ENCODE data around the gene TMEM132D.
A peak's percentile ranks its signal among the peaks of the same experiment; 100 is the strongest.
"Not testable (repeated sequence)": the region's sequence is repeated elsewhere in the genome, so short reads cannot be mapped to it uniquely, and the experiment has no call there.

The TMEM132D gene

DNA sequence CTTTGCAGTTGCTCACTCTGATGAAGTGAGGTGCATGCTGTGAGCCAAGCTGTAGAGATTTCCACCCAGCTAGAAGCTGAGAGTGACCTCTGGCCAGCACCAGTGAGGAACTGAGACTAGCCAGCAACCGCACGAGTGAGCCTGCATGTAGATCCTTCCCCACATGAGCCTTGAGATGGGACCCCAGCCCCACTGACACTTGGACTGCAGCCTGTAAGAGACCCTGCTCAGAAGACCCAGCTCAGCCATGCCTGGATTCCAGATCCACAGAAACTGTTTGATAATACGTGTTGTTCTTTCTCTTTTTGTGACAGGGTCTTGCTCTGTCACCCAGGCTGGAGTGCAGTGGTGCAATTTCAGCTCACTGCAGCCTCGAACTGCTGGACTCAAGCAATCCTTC is 821.4 kb downstream of the TMEM132D start:
- no peak for DNase-seq

DNA sequence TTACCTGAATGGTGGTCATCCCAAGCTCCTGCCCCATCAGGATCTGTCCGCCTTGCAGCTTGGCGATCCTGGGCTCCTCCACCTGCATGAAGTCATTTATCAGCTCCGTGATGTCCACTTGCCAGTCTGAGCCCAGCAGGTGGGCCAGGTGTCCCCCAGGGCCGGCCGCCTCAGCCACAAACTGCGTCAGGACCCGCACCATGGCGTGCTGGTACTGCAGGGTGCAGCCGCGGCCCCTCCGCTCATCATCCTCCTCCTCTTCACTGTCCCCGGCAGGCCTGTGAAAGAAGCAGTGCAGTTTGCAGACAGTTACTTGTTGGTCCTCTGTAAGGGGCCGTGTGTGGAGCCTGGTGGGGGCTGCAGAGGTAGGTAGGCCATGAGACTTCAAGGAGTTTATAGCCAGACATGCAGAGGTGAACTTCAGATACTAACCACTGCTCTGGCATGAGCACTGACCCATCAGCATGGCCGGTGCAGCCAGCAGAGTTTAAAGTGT is 822.0 kb downstream of the TMEM132D start:
- DNase-seq = no peak

DNA sequence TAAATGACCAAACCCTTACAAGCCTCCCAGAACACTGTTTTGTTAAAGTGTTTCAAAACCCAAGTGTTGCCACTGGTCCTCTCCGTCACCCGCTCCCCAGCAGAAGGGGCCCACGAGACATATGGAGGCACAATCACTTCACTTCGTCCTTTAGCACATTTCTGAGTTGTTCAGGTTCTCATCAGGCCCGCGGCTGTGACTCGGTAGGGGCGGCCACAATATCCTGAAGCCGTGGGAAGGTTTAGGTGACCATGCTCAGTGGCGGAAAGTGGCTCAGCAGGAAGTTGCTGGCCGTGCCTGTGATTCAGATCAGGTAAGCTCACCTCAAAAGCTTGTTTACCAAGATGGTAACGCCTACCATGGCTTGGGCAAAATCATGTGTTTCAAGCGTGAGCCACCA is 823.0 kb downstream of the TMEM132D start:
- DNase-seq = no peak

DNA sequence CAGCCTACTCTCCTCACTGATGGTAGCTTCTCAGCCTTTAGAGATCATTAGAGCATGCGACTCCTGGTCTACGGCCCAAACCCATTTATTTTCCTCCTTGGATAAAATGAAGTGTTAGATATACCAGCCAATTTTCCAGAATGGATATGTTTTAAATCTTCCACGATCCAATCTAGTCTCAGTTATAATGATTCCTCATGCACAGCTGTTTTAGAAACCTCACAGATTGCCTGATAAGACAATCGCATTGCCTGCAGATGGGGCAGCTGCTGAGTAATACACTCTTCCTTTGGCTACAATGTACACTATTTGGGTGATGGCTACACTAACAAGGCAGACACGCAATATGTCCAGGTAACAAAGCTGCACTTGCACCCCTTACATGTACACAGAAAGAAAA is 823.4 kb downstream of the TMEM132D start:
- no peak for DNase-seq

DNA sequence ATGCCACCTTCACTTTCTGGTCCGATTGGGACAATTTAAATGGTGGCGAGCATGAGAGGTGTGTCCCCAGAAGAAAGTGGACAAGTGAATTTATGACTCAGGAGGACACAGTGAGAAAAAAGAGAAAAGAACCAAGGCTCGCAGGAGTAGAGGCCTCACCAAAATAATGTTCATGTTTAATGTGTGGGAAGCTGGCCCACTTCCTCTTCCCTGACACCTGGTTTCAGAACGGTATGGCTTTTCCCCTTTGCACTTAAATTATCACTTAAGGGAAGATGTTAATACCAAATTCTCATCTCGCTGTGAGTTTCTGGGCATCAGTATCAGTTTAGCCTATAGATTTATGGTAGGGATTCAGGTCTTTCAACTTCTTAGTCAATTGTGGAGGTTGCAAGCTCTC is 824.1 kb downstream of the TMEM132D start:
- no peak for DNase-seq

DNA sequence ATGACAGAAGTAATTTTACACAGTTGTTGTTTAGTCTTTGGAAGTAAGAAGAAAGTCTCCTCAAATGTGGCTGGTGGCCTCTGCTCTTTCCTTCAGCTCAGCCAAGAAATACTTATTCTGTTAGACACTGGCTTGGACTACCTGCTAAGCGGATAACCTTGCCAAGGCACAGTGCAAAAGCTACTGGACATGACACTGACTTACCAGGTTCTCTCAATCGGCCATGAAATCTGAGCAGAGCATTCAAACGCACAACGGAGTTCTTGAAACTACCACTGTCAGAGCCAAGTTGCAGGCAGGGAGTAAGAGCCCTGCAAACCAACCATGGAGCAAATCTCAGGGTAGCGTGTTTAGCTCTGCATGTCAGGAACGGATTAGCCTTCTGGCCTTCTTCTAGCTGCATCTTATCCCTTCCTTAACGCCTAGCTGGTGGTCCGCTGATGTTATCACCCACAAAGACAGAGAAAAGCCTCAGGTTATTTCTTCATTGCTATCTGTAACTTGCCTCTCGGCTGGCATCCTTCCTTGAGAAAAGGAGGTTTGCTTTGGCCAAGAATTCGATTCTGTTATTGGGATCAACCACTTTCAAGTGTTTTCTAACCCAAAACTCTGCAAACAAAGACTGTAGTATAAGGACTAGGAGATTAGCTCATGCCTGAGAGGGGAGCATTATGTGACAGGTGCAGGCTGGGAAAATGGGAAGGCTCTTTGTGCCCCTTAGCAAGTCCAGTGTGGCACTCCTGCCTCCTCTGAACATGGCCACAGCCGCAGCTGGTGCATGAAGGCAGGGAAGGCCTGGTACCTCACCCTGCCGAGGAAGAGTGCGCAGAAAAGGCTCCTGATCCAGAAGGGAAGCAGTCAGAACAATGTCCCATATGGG is 827.1 kb downstream of the TMEM132D start:
- DNase-seq = no peak

DNA sequence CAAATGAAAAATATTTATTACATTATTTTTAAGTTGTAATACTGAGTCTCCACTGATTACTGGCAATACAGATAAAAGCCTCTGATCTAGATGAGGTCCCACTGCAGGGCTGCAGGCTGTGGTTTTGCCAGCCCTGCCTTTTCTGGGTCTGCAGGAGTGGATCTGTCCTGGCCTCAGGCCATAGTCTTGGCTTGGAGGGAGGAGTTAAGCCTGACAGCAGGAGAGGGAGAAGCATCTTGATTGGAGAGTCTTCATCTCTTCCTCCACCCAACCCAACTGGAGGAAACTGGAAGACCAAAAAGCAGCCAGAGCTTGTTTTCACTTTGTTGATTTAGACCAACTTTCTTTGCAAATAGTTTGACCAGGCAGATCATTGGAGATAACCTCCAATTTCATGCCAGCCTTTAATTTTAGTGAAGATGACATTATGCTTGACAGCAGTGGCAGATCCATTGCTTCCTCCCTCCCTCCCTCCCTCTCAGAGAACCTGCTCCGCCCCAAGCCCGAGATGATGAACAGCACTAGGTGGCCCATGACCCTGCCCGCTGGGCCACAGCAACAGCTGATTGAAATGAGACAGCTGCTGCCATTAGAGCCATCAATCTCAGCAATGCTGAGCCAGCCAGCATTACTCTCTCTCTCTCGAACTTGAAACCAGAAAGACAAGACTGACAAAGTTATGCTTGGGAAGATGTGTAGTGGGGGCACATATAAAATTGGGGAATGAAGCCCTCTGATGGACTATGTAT is 828.2 kb downstream of the TMEM132D start:
- peak; percentile 30 for DNase-seq

DNA sequence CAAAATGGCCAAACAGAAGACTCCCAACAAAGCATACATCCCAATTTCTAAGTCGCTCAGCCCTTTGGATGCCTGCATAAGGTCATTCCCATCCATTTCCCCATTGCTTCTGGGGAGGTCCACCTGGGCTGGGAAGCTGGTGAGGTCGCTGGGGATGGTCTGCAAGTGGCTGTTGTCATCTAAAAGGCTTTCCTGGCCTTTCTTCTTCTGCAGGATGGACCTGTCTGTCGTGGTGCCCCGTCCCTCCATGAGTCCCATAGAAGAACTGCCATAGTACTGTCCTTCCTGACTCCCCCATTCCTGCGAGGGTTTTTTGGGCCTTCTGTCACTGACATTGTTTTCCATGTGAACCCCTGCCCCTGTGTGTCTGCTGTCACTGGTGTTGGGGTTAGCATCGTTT is 829.4 kb downstream of the TMEM132D start:
- no peak for DNase-seq

DNA sequence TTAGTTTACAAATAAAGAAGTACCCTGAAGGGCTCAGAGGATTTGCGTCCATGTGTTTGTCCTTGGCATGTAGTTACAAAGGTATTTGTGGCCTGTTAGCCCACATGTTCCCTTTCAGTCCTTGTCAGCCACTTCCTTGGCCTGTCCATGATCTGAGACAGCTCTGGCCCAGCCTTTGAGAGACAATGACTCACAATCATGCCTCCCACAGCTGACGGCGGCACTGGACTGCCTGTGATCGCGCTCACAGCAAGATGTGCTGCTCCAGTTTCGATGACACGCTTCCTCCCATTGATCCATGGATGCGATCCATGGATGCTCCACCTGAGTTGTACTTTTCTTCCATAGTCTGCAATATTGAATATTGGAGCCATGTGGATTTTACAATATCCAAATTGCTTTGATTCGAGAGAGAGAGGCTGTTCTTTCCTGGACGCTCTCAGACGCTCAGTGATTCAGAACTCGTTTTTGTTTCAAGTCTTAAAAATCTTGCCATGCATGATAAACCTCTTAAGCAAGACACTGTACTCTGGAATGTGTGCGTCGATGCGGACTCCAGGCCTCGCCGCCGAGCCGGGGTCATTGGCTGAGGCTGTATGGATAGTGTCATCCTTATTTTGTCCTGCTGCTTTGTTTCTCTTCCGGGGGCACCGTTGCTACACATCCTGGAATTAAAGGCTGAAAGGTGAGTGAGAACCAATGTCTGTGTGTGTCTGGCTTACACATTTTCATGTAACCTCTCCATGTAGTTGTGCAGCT is 830.5 kb downstream of the TMEM132D start:
- no peak for DNase-seq

DNA sequence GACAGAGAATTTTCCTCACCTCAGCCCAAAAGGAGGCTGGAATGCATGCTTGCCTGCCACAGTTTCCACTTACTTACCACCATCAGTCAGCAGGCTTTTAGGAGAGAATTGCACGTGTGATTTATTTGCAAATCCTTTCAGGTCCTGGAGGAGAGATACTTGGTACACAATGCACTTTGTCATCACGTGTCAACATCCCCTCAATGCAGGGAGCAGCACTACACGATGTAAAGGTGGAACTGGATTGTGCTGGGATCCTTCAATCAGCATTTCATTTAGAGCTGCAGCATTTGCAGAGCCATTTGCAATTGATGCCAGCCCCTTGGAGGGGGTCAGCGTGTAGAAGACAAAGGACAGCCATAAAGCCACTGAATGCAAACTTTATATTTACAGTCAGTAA is 832.5 kb downstream of the TMEM132D start:
- DNase-seq = no peak

DNA sequence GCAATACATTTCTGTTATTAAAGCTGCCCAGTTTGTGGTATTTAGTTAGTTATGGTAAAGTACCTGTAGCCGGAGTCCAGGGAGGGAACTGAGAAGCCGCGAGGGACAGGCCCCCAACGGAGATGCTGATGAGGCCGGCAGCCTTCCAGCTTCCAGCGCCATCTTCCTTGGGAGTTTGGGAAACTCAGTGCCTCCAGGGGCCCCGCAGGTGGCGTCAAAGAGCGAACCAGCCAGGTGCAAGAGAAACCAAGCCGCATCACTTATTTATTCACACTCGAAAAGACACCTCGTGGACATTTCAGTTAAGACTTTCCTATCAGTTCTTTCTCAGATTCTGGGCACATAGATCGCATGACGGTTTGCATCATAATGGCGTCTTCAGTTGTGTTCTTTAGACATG is 833.9 kb downstream of the TMEM132D start:
- DNase-seq = no peak

DNA sequence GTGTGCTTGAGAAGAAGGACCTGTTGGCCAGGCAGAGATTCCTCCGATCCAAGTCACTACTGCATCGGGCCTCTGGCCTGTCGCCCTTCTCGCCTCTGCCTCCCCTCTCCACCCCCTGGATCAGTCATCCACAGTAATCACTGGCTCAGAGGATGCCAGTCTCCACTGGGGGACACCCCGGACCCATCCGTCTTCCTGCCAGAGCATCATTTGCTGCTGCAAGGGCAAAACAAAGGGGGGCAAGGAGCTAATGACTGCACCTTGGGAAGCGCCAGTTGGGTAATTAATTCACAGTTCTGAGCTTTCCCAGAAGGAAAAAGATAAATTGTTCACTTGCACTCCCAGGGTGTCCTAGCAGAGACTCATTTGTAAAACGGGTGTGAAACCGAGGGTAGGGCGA is 835.1 kb downstream of the TMEM132D start:
- DNase-seq = no peak

DNA sequence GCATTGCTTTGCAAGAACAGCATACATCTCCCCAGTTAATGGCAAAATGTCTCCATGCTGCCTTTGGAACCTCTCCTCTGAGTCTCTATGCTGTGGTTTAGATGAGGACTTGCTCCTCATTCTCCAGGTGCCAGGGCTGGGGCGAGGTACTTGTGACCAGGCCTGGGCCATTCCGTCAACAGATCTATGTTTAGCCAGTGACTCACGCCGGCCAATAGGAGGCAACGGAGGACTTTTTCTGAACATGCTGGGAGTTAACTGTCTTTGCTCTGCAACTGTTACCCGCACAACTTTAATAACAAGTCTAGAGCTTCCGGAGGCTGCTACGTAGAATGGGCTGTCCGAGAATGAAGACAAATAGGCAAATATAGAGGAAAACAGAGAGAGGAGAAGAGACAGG is 836.3 kb downstream of the TMEM132D start:
- DNase-seq = no peak

DNA sequence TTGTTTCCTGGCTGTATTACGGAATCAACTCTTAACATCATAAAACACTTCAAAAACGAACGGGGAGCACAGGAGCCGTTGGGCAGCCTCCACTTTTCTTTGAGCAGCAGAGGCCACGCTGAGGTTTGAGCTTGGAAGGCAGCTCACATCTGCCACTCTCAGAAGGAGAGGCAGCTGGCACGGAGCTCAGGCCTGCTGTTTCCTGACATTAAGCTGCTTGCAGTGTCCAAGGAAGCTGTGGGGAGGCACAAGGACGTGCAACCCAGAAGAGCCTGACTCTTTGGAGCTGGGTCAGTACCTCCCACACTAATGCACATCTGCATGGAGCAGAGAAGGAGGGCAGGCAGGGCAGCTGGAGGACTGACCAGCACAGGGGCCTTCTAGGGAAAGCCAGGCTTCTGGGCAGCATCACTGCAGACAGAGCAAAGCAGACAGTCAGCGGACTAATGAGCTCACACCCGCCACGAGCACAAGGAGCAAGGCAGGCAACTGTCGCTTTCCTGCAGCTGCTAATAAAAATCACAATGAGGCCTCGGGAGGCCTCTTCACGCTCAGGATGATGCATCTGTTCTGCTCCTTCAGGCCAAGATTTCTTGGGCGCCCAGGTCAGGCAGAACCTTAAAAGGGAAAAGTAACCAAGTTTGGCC is 839.5 kb downstream of the TMEM132D start:
- no peak for DNase-seq

DNA sequence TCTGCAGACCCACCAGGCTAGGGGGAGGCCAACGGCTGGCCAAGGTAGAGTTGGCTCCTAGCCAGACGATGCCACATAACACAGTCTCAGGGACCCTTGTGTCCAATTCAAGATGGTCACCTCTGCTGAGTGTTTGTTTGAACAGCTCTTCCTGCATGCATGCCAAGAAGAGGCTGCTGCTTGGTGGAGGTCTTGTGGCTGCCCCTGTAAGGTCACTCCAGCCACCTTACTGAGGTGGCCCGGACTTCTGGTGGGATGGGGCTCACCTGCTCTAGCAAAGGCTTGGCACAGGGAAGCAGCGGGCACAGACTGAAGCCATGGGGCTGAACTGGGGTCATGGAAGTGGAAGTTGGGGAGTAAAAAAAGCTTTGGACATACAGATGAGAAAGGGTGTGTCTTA is 840.2 kb downstream of the TMEM132D start:
- no peak for DNase-seq

DNA sequence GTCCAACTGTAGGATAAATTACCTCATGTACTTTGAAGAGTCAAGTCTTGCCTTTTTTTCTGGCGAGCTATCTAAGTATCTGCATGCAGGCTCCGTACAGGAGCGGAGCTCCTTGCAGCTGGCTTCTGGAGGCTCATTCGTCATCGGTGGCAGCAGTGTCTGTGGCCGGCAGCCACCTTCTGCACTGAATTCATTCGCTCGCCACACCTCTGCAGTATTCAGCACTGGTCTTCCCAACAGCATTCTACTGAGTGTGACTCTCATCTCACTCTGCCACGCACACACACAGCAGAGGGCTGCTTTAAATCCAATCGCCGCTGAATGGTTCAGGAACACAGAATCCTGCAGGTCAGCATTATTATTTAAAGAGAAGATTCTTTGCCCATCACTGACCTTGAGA is 850.6 kb downstream of the TMEM132D start:
- no peak for DNase-seq

DNA sequence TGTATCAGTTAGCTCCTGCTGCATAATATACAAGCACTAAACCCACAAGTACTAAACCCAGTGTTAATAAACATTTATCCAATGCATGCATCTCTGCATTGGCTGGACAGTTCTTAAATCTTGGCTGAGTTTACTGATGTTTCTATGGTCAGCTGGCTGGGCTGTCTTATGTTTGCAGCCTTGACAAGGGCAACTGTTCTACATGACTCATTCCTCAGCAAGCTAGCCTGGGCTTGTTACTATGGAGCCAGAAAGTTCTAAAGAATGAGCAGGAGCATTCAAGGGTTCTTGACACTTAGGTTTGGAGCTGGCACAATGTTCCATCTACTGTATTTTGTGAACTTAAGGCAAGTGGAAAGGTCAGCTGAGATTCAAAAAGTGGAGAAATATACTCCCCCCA is 851.5 kb downstream of the TMEM132D start:
- no peak for DNase-seq

DNA sequence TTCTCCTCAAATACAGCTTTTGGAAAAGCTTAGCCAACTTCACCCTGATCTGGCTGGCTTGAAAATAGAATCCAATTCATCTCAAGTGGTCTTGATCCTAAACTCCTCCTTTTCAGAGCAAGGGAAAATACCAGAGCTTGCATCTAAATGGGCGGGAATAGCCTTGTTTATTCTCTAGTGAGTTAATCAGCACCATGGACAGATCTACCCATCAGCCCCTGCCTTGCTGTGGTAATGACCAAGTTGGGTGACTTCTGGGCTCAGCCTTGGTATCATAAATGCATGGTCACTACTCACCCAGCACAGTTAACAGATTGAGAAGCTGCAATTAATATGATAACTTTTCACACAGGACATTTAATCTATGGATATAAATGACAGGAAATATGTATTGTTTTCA is 853.9 kb downstream of the TMEM132D start:
- DNase-seq = no peak

DNA sequence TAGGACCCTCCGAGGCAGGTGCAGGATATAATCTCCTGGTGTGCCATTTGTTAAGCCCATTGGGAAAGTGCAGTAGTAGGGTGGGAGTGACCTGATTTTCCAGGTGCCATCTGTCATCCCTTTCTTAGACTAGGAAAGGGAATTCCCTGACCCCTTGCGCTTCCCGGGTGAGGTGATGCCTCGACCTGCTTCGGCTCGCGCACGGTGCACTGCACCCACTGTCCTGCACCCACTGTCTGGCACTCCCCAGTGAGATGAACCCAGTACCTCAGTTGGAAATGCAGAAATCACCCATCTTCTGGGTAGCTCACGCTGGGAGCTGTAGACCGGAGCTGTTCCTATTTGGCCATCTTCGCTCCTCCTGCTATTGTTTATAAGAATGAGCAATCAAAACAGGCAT is 860.5 kb downstream of the TMEM132D start:
- DNase-seq = not testable (repeated sequence)

DNA sequence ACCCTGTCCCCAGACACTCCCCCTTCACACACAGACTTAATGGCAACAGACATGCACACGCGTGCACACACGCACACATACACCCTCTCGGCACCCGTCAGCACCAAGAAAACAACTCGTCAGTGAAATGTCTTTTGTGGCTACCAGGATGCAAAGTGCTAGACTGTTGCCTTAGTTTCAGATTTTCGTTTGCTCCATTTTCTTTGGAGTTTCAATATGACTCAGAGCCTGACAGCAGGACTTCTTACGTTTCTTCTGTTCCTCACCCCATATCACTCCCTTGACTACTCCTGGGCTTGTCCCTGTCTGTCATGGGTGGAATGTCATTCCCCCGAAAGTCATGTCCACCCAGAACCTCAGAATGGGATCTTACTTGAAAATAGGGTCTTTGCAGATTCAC is 867.7 kb downstream of the TMEM132D start:
- no peak for DNase-seq

DNA sequence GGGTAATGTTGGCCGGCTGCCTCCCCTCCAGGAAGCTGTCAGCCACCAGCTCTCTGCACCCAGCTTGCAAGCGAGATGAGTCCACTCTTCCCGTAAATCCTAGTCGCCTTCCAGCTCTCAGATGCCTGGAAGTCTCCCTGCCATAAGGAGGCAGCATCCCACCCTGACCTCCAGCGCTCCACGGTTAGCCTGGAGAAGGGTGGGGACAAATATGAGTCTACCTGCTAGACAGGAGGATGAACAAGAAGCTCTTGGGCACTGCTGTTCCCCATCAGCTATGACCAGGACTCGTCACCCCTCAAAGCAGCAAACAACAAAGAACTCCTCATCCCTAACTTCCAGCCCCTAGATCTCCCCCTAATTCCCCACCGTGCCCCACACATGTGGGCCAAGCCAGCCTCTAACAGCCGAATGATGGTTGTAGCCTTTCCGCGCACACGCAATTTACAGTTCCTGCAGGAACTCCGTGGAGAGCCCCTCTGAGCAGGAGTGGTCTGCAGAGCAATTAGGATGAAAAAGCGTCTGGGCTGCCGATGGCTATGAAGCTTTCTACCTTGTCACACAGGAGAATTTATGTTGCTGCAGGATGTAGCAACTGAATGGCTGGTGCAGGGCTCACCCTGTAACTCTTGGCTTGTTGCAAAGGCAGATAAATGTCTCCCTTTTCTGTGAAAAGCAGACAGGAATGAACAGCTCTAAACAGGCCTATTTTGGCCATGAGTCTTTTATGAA is 869.1 kb downstream of the TMEM132D start:
- DNase-seq = no peak

DNA sequence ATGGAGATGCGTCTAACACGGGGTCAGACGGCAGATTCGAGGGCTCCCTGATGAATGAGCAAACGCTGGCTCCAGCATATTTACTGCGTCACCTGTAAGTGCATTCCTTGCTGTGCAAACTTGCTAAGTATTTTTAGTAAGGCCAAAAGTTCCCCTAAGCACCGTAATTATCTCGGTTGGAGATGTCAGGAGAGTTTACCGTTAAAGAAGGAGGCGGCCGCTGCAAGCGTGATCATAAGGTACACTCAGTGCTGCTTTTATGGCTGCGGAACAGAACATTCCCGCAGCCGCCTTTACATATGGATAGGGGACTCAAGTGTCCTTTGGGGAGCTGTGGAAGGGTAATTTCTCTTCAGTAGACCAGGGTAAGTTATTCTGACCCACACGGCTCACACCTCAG is 875.0 kb downstream of the TMEM132D start:
- peak; percentile 18 for DNase-seq
